ENCODE measurements around the gene SLC10A1.
"Not testable (repeated sequence)": the region's sequence is repeated elsewhere in the genome, so short reads cannot be mapped to it uniquely, and the experiment has no call there.

The SLC10A1 gene

DNA sequence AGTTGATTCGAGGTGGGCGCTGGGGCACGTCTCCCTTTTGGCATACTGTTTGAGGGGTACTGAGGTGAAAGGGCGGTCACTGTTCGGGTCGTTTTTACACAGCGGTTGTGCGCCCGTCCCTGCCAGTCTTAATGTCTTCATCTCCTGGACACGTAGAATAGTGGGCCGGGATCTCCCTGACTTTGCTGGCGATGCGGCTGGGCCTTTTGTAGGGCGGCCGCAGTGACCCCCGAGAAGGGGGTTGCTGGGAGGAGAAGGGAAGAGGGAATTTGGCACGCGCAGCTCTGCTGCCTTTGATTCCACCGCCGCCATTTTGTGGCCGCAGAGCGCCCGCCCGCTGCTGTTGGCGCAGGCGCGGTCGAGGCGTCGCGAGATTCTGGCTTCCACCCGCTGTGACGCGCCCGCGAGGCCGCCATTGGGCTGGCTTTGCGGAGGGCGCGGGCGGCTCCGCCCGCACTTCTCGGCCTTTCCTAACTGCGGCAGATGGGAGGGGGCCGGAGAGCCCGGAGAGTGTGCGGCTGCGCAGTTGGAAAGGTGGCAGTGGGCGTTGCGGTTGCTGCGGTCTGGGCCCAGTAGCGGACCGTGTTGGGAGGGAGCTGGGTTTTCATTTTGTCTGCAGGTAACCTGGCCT, 29.6 kb downstream of the SLC10A1 start:
- DNase-seq: peak; percentile 96

DNA sequence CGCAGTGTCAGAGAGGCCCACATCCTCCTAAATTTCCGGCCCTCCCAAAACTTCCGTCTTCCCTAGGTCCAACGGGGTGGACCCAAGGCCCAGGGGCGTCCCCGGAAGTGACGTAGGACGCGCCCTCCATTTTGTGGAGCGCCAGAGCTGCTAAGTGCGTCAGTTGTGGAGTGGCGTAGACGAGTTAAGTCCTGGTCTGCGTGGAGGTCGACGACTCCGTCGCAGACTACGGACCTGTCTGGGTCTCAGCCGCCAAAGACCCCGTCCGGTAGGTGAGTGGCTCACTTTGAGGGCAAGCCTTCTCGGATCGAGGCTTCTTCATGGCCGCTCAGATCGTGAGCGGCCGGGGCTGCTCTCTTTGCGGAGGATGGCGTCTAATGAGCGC, 30.1 kb downstream of the SLC10A1 start, which contains the start of gene SRSF5:
TSS of gene SRSF5 (plus strand) at position 159 of the 385 bp plus-strand sequence. CDS start 1,015 bp downstream, outside the sequence.
- peak; percentile 98 for DNase-seq

DNA sequence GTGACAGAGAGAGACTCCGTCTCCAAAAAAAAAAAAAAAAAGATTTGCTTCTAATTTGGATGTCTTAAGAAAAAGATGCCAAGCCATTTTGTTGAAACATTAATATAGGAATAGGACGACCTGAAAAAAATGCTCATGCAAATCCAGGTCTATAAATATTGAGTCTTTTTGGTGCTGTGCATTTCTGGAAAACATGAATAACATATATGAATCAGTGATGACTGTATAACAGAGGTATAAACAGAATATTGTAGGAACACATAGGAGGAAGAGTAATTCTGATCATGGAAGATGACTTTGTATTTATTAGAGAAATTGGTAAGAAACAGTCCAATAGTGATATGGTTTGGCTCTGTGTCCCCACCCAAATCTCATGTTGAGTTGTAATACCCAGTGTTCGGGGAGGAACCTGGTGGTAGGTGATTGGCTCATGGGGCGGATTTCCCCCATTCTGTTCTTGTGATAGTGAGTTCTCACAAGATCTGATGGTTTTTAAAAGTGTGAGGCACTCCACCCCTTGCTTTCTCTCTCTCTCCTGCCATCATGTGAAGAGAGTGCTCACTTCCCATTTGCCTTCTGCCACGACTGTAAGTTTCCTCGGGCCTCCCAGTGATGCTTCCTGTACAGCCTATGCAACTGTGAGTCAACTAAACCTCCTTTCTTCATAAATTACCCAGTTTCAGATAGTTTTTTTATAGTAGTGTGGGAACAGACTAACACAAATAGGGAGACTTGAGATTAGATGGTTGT, 33.1 kb downstream of the SLC10A1 start:
- no peak for DNase-seq

DNA sequence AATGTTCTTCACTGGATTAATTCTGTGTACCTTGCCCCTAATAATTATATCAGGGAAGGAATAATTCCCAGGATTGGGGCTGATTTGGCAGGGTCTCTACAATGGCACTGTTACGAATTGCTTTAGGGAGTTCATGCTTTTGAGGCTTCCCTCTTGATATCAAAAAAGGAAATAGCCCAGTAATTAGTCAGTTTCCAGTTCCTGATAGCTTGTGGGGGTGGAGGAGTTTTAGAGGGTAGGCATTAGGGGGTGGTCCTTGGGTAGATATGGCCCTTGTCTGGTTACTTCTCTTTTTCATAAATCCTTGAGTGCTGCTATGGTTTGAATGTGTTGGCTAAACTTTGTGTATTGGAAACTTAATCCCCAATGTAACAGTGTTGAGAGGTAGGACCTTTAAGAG, 36.2 kb downstream of the SLC10A1 start:
- peak; percentile 73 for DNase-seq

DNA sequence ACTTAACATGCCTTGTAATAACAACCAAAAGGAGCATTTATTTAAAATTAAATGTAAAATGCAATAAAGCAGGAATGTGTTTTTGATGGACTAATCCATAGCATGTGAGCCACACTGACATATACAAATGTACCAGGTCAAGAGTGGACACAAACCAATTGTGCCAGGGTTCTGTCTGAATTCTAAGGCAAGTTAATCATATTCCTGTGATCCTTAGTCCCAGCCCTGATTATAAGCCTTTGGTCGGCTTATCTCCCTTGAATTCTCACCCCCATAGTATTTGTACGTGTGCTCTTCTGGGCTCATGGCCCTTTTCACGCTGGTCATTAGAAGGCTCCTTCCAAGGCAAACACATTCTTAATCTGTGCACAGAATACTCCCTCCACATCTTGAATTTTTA, 40.7 kb downstream of the SLC10A1 start:
- no peak for DNase-seq

DNA sequence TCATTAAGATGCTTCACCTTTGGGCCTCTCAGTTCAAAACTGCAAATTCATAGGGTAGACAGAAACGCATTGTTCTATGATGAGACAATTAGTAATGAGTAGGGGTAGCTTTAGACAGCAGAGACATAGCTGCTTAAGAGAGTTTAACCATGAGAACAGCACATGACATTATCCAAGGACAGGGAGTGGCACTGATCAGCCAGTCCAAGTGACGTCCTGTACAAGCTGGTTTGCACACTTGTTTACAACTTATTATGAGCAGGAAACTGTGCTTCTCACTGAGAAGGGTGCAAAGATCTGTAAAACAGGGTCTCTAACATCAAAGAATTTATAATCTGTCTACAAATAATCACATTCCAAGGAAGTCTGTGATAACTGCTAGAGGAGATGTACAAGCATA, 41.3 kb downstream of the SLC10A1 start:
- no peak for DNase-seq

DNA sequence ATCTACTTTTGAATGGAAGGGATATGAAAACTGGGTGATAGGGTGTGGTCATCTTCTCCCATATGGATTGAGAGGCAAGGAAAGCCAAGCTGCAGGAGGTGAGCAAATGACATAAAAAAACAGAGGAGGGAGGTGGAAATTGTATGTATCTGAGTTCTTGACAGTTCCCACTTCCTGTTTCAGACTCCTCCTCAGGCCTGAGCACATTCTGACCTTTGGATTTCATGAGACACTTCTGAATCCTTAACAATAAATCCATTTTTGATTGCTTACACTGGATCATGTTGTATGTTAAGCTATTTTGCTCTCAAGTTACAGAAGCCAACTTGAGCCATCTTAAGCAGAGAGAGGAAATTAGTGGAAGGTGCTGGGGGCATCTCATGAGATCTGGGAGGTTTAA, 41.7 kb downstream of the SLC10A1 start:
- DNase-seq: no peak

DNA sequence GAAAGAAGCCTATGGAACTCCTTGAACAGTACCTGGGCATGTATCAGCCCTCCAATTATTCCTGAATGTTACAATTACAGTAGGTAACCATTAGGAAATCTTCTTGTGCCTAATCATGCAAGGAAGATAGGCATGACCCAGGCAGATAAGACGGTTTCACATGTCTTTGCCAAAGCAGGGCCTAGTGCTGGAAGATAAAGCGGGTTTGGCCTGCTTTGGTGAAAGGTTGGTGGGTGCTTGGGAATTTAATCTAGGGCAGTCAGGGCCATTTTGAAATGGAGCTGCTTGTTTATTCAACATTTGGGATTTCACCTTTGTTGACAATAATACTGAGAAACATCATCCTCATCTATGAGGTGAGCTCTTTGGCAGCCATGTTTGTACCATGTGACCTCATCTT, 42.6 kb downstream of the SLC10A1 start:
- peak; percentile 73 for DNase-seq

DNA sequence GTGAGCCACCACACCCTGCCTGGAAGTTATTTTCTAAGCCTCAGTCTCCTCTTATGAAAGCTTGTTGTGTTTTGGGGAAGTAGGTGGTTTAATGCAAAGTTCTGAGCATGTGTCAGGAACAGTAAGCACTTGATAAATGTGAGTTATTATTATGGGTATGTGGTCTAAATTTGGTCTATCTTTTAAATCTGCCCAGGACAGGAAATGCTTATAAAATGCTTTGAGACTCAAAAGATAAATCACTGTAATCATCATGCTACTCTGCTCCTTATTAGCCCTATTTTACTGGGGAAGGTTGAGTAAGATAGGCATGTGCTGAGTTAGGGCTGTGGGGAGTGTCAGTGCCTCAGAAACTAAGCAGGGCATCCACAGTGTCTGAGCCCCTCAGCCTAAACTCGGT, 43.2 kb downstream of the SLC10A1 start:
- DNase-seq: peak; percentile 47

DNA sequence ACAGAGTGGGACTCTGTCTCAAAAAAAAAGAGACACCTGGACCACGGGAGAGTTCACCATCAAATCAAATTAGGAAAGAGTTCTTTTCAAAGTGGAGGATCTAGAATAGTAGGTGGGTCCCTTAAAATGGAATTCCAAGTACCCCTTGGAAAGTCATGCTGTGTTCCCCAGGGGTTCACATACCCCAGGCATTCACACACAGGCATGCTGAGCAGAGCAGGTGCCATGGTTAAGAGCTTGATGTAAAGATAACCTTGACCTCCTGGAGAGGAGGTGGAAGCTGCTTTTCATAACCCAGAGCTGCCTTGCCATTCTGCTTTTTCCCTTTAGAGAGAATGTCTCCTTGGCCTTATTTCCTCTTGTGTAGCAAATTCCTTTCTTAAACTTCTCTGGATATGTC, 44.3 kb downstream of the SLC10A1 start:
- no peak for DNase-seq

DNA sequence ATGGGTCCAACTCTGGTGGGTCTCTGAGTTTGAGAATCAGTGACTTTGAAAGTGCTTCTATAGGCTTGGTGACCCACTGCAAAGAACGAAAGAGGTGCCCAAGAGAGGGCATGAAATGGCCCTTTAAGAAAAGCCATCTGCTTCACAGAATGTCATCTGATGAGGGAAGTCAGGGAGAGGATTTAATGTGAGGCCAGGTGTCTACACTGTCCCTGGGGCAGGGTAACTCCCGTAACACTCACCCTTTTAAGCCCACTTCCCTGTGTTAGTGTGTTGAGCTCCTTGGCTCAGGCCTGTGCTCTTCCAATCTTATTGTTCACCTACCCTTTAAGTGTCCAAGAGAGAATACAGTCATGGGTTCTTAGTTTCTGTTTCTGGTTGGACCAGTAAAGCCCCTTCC, 46.5 kb downstream of the SLC10A1 start:
- DNase-seq: no peak

DNA sequence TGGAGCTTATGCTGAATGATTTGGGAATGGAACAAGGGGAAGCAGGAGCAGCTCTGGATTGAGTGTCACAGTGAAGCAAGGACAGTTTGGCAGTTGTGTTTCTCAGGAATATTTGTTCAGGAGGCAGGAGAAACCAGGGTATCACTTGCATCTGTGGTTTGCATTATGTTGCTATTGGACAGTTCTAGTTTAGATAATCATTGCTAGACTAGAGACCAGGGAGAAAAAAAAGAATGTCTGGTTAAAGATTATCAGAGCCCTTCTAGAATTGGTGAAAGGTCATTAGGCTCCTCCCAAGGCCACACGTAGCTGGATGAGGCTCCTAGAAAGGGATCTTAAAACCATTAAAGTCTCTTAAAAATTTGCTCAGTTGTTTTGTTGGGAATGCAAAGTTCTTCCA, 47.1 kb downstream of the SLC10A1 start:
- DNase-seq: no peak

DNA sequence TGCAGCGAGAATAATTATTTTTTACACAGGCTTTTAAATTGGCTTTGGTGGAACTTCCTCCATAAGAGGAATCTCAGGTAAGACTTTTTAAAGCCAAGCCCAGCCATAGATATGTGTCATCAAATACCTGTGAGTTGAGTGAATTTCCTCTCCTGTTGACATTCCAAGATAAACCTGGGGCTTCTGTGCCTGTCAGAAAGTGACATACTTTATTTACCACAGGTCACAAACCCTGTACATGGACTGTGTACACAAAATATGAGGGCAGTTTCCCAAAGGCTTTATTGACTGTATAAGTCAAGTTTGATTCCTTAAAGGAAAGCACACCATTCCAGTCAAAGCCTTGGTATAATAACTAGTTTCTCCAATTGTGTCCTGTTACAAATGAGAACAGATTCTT, 56.0 kb downstream of the SLC10A1 start:
- no peak for DNase-seq

DNA sequence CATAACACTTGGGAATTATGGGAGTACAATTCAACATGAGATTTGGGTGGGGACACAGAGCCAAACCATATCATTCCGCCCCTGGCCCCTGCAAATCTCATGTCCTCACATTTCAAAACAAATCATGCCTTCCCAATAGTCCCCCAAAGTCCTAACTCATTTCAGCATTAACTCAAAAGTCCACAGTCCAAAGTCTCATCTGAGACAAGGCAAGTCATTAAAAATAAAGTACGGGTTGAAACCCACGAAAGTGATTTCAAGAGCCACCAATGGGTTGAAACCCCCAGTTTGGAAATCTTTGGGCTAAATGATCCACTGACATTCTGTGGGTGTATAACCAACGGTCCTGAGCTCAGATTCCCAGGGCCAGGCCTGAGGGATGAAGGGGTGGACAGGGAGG, 60.6 kb downstream of the SLC10A1 start:
- DNase-seq: not testable (repeated sequence)

DNA sequence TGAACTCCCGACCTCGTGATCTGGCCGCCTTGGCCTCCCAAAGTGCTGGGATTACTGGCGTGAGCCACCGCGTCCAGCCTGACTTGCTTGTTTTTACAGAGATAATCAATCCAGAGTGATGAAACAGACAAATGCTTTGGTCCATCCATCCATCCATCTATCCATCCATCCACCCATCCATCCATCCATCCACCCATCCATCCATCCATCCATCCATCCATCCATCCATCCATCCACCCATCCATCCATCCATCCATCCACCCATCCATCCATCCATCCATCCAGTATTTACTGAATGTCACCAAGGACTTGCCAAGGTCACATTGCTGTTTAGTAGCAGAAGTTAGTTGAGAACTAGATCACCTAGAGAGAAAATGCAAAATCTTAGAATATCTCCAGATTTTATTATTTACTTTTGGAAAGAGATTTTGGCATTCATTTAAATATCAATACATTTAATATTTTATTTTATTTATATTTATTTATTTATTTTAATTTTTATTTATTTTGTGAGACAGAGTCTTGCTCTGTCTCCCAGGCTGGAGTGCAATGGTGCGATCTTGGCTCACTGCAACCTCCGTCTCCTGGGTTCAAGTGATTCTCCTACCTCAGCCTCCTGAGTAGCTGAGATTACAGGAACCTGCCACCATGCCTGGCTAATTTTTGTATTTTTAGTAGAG, 65.0 kb downstream of the SLC10A1 start:
- not testable (repeated sequence) for DNase-seq

DNA sequence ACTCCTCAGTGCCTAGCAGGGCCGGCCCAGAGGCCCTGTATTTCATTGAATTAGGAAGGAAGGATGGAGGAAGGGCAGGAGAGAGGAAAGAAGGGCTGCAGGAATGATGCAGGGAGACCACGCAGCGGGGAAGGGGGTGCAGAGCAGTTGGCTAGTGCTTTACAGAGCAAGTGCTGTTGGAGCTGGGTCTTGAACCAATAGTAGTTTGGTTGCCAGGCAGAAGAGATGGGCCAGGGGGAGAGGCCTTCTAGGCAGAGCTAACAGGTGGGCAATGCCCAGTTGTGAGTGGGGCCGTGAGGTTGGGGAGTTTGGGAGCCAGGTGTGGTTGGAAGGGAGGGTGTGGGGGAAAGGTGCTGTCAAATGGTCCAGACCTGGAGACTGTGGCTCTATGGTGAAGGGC, 69.2 kb downstream of the SLC10A1 start:
- no peak for DNase-seq

DNA sequence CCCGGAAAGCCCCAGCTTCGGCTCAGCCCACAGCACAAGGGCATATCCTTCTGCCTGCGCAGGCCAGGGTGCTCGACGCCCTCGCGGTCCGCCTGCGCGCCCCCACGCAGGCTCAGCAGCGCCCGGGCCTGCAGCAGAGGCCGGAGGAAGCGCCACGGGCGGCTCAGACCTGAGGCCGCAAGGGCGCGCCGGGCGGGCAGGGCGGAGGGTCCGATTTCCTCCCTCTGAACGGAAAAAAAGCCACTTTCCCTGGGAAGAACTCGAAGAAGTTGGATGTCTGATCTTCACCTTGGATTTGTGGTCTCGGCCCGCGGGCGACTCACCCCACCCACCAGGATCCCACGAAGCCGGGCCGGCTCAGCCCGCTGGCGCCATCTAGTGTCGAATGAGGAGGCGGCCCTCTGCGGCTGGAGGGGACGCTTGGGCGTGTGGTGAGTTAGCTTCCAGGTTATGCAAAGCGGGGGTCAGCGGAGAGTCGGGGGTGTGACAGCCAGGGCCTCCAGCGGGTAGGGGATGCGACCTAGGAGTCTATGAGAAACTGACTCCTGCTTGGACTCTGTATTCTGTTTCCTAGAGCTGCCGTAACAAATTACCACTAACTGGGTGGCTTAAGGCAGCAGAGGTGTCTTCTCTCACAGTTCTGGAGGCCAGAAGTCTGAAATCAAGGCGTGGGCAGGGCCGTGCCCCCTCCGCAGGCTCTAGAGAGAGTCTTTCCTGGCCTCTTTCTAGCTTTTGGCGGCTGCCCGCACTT, 70.1 kb downstream of the SLC10A1 start:
- DNase-seq: peak; percentile 88
